ENCODE results near the gene FAM163A. TPM values are rescaled to one million over a fixed set of nuclear protein-coding genes. Genes with fewer than 3 reads are reported as not detected.
"Not testable (repeated sequence)": the region's sequence is repeated elsewhere in the genome, so short reads cannot be mapped to it uniquely, and the experiment has no call there.

The FAM163A gene
- total and polyA plus RNA-seq, 3 donors from 2014 or later = 3.5 to 6.6 (median 6.0) TPM

GRCh38 chr1:179828554-179829110 lies 85.5 kb downstream of the FAM163A start:
- Histone ChIP-seq H3K9me3 (no peaks in the 10 kb centered on the region), H3K4me3 (no peak overlapping the region), H3K27ac (no peak overlapping the region), H3K27me3 (no peaks in the 10 kb centered on the region), H3K4me1 (peaks cover 40% of the 10 kb centered on the region), H3K36me3 (ENCODE audit: low read depth, missing control alignments) (no peaks in the 10 kb centered on the region)
- 89 to 100% methylated on average over 1 to 8 of the region's 9 CpGs for WGBS, 2 donors
- intact Hi-C loops (cut with DNase I; ENCODE audit: low total_unique reads) = no loop called here
- DNase-seq = no peak
- no peak for TF ChIP-seq CTCF (IDR thresholded peaks at IDR 0.05)
- TF ChIP-seq POLR2A (IDR thresholded peaks at IDR 0.05) = no peak

- no peak overlapping the region for H3K27ac ChIP-seq
- intact Hi-C loops (cut with DNase I; ENCODE audit: low total_unique reads) = no loop called here
- 71 to 83% methylated on average over 3 of the region's 3 CpGs for WGBS, 2 donors
- TF ChIP-seq CTCF (IDR thresholded peaks at IDR 0.05) (no peak), POLR2A (IDR thresholded peaks at IDR 0.05) (no peak)
- no peaks in the 10 kb centered on the region for H3K9me3 ChIP-seq
- H3K36me3 ChIP-seq (ENCODE audit: low read depth, missing control alignments) = no peaks in the 10 kb centered on the region
- H3K4me3 ChIP-seq = no peak overlapping the region
- peak; percentile 9 for DNase-seq
- no peaks in the 10 kb centered on the region for H3K27me3 ChIP-seq
- H3K4me1 ChIP-seq = peaks cover 18% of the 10 kb centered on the region
Observed at GRCh38 chr1:179831225-179831624, 88.1 kb downstream of the FAM163A start.

- intact Hi-C loops (cut with DNase I; ENCODE audit: low total_unique reads) = no loop called here
- Histone ChIP-seq H3K4me1 (peaks cover 9% of the 10 kb centered on the region), H3K36me3 (ENCODE audit: low read depth, missing control alignments) (no peaks in the 10 kb centered on the region), H3K27ac (no peak overlapping the region), H3K27me3 (no peaks in the 10 kb centered on the region), H3K9me3 (no peaks in the 10 kb centered on the region), H3K4me3 (no peak overlapping the region)
- DNase-seq = peak; percentile 12
- TF ChIP-seq POLR2A (IDR thresholded peaks at IDR 0.05) = no peak
- TF ChIP-seq CTCF (IDR thresholded peaks at IDR 0.05) = no peak
- WGBS, 2 donors = 86 to 89% methylated on average over 9 of the region's 9 CpGs
Observed at GRCh38 chr1:179831852-179832699, 89.0 kb downstream of the FAM163A start.

GRCh38 chr1:179836686-179837445 lies 93.8 kb downstream of the FAM163A start:
- H3K27ac ChIP-seq; H3K27me3 ChIP-seq; intact Hi-C loops (cut with DNase I; ENCODE audit: low total_unique reads); H3K9me3 ChIP-seq; H3K36me3 ChIP-seq (ENCODE audit: low read depth, missing control alignments); DNase-seq; H3K4me1 ChIP-seq: not testable (repeated sequence)
- 67 to 77% methylated on average over 7 to 38 of the region's 38 CpGs for WGBS, 2 donors
- peak overlapping the region; percentile 18 to 42 for H3K4me3 ChIP-seq

- H3K4me1 ChIP-seq = no peaks in the 10 kb centered on the region
- peak overlapping the region in 1 of 2 donors; percentile 62 for H3K27ac ChIP-seq
- no peak overlapping the region for H3K4me3 ChIP-seq
- no peak for TF ChIP-seq CTCF (IDR thresholded peaks at IDR 0.05)
- TF ChIP-seq POLR2A (IDR thresholded peaks at IDR 0.05) = no peak
- WGBS, 2 donors = 62 to 69% methylated on average over 3 of the region's 3 CpGs
- DNase-seq = peak; percentile 56
- intact Hi-C loops (cut with DNase I; ENCODE audit: low total_unique reads) = no loop called here
- no peaks in the 10 kb centered on the region for H3K36me3 ChIP-seq (ENCODE audit: low read depth, missing control alignments)
- no peaks in the 10 kb centered on the region for H3K27me3 ChIP-seq
- no peaks in the 10 kb centered on the region for H3K9me3 ChIP-seq
Observed at GRCh38 chr1:179840107-179840506, 97.0 kb downstream of the FAM163A start.

Measured in testis (tissue), 3 donors.